DMS79 treated with DMSO at 0.1 percent for 48 hours (cell line): ENCODE data around the gene TXNDC11.

Experiments
- DNase-seq: peaks from one replicate; lab custom pipeline; 2025; lab: John Stamatoyannopoulos, UW

TXNDC11 gene

DNA sequence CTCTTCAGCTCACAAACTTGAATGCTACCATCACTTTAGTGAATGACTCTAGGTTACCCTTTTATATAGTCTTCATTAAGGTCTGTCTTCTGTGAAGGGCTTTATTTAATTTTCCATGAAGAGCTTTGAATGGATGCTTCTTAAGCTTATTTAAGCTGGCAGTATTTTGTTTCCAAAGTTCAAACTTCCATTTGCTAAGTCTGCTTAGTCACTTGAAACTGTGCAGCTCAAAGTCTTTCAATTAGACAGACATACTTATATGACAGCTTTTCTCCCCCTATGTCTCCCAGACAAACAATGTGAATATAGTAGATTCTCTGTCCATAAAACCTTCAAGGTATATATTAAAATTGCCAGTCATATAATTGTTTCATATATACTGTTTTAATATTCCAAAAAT is 23.5 kb downstream of the TXNDC11 start:
- peak; percentile 10 for DNase-seq

DNA sequence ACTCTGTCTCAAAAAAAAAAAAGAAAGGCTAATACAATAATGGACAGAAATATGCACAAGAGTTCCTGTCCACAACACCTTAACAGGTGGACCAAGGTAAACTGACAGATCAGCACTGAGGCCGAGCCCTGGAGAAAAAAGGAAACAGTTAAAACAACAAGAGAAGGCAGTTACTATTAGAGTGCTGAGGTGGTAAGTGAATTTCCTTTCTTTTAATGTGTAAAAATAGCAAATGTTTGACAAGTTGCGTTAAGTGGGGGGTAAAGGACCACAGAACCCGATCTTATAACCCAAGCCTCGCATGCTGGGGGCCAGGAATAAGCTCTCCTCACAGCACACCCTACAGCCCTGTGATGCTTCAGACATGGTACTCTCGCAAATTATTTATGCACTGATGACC is 24.8 kb downstream of the TXNDC11 start:
- no peak for DNase-seq

DNA sequence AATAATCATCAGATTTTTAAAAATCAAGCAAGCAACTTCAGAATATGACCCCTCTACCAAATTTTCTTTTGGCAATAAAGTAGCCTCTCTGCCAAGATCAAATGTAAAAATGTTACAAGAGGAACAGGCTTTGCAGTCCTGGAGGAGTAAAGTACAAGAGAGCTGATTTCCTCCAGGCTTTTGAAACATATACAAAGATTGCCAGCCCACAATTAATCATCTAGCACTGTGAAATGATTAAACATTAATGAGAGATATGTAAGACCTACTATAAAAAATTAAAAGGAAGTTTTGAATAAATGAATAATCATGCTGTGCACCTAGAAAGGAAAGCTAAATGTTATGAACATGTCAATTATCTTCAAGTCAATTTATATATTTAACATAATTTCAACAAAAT is 26.3 kb downstream of the TXNDC11 start:
- no peak for DNase-seq

DNA sequence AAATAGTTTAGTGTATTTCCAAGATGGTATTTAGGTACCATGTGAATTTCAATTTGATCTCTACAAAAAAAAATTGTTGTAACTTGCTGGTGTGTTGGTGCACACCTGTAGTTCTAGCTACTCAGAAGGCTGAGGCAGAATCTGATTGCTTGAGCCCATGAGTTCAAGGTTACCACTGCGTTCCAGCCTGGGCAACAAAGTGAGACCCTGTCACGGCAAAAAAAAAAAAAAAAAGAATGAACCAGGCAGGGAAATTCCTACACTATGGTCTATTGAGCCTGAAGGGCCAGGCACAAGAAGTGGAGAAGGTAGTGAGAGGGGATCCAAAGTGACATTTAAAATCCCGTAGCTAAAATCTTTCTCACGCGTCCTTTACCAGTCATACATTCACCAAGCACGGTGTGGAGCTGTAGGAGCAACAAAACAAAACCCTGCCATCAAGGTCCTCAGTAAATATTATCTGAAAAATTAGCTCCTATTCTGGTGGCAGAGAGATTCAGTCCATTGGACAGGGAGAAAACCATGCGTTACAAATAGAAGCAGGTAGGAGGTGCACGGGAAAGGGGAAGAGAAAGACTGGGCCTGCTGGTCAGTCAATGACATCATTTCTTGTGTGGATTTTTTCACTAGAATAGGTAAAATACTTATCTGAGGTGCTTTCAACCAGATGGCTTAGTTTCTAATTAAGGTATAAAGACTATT is 27.3 kb downstream of the TXNDC11 start:
- no peak for DNase-seq

DNA sequence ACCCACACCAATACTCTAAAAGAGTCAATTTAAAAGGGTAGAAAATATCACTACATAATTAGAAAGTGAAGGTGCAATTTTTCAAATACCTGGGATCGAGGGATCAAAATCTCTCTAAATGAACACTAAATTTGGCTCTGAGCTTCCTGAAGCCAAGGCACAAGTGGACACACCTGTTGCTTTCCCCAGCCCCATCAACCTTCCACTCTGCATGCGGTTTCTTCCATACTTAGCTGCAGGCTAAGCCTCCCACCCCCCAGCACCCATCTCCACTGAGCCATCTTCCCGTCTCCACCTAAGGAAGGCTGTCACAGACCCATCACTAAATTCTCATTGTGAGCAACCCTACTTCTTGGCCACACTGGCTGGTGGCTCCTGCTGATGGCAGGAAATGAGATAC is 30.5 kb downstream of the TXNDC11 start:
- no peak for DNase-seq

DNA sequence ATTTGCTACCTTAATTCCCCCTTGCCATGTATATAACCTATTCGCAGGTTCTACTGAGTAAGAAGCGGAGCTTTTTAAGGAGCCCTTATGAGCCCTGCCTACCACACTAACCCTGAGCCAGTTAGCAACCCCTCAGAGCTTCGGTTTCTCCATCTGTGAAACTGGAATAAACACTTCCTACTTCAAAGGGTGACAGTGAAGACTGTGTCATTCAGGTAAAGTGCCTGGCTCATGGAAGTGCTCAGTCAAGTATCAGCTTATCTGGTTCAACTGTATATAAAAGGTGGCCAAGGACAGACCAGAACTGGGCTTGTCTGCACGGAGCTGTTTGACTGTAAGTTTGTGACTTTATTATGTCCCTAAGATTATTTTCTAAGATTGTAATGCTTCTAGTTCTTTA is 31.0 kb downstream of the TXNDC11 start:
- no peak for DNase-seq

DNA sequence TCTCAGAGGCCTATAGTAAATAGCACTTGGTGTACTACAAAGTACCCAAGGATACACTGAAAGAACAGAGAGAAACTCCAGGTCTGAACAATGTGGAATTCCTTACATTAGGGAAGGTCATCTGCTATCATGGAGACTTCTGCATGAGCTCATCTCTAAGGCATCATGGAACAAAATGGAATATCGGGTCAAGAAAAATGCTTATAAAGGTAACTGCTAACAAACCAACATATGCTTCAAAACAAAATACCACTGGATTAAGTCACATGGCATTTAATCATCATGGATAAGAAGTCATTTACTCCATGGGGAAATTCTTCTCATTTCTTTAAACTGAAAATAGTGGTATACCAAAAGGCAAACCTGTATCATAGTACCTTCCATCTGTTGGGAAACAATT is 34.2 kb downstream of the TXNDC11 start:
- DNase-seq, result no peak

DNA sequence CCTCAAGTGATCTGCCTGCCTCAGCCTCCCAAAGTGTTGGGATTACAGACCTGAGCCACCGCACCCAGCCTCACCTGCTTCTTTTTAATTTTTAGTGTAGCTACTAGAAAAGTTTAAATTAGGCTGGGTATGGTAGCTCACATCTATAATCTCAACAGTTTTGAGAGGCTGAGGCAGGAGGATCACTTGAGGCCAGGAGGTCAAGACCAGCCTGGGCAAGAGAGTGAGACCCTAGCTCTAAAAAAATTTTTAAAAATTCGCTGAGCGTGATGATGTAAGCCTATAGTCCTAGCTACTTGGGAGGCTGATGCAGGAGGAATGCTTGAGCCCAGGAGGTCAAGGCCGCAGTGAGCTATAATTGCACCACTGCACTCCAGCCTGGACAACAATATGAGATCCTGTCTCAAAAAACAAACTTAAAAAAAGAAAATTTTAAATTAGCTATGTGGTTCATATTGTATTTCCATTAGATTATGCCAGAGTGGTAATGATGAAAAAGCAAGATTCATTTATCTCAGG is 34.9 kb downstream of the TXNDC11 start:
- no peak for DNase-seq

DNA sequence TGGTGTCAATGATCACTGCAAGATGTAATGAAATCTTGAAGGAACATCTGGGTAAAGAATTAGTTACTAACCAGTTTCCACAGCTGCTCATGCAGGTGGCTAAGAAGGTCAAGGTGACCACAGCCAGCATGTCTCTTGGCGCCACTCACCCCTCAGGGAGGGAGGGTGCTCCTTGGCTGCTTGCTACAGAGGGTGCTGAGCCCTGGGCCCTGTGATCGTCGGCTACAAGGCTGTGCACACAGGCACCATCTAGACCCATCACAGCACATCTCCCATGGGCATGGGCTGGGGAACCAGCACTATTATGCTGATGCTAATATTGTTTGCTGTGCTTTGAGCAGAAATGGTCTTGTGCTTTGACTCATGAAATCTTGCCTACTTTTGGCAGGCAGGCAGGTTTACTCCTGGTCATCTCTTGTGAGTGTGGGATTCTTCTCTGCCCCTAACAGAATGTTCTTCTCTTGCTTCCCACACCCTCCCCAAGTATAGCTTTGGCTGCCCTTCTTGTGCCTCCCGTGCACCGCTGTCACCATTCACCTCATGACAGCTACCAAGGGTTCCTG is 36.4 kb downstream of the TXNDC11 start:
- DNase-seq, result no peak

DNA sequence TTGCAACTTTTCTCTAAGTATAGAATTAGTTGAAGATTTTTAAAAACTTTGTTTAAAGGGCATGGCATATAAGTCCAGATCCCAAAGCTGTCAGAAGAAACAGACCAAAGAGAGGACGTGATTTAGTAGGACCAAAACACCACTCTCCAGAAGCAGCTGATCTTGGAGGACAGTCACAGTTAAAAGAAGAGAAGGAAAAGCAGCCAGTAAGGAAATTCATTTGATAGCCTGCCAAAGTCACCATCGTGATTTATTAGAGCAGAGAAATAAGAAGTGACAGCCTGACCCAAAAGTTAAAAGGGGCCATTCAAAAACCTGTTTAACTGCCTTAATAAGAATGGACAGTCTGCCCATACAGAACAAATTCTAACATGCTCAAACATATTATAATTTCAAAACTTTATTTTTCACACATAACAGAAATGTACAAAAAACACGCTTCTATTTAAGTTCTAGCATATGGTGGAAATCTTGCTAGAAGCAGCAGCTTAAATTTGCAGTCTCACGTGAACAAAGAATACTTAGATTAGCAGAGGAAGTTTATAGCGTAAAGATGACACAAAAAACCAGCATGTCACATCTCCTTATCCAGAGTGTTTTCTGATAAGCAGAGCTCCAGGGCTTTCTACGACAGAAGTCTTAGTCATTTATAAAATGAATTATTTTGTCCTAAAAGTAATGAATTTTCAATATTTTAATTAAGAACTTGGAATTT is 37.2 kb downstream of the TXNDC11 start:
- DNase-seq, result no peak

DNA sequence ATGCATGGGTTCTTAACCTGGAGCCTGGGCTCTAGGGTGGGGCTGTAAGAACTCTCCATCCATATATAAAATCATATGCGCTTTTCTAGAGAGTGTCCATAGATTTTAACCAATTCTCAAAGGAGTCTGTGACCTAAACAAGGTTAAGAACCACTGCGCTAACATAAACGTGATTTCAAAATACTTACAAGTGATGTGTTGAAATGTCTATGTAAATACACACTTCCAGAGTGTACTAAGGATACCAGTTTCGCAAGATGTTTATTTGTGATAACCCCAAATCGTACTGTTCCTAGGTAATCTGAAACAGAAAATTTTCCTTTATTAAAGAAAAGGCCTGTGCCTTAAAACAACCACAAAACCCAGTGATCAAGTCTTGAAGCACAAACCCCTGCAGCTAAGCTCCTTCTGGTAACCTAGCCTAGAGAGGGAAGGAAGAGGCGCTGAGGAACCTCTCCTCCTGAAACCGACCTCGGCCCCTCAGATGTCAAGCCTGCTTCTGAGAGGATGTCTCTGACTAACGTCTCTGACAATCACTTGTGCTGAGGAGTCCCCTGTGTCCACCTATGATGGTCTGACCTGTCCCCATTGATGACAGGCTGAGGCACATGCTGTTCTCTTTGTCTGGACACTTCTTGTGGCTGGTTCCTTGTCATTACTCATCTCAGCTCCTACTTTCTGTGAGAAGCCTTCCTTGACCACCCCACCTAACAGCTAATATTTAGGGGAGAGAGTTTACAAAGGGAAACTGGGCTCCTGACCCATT is 42.2 kb downstream of the TXNDC11 start:
- no peak for DNase-seq

DNA sequence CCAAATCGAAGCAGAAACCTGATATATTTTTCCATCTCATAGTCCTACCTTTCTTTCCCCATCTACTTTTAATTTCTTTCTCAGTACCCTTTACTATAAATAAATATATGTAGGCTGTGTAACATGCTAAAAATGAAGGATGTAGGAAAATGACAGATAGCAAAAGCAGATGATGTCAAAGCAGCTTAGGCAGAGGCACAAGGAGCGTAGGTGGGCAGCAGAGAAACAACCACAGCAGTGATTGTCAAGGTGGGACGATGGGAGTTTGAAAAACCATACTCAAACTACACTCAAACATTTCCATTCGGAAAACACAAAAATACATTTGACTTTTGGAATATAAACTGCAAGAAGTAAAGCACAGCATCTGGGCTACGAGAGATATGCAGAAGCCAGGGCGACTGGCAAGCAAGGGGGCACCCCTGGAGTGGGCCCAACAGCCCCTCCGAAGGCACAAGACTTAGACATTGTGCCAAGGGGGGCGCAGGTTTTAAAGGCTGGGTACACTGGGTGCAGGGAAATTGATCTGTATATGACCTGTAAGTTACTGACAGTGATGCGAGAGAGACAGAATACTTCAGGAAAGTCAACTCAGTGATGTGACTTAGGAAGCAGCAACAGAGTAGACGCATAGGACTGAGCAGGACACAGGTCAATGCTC is 43.3 kb downstream of the TXNDC11 start:
- DNase-seq, result no peak

DNA sequence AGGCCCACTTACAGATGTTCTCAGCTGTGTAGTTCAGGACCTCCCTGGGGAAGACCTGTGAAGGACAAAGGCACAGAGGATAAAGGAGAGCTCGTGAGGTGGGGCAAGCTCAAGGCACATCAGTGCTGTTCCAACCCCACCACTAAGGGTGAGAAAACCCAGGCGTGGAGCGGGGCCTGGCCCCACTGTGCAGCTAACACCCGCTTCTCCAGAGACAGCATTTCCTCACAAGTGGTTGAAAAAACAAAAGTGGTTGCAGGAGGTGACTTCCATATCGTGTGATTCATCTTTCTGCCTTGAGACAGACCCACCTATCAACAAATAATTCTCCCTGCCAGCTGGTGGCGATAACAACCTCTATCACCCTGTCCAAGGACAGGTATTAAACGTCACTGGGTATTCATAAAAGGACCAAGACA is 44.4 kb downstream of the TXNDC11 start:
- no peak for DNase-seq

DNA sequence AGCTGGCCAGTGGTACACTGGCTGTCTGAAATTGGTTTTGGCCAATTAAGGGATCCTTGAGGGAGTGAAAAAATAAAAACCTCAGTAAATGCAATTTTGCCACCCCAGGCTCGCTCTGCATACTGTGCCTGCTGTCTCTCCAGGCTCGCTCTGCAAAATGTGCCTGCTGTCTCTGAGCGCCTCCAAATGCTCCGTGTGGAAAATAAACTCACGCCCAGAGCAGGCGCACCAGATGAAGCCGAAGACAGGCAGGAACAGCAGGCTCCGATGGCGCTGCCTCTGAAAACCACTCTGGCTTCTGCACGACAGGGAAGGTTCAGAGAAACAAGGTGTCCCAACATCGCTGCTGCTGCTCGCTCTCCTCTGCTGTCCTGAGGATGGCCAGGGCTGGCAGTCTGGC is 45.3 kb downstream of the TXNDC11 start:
- no peak for DNase-seq

DNA sequence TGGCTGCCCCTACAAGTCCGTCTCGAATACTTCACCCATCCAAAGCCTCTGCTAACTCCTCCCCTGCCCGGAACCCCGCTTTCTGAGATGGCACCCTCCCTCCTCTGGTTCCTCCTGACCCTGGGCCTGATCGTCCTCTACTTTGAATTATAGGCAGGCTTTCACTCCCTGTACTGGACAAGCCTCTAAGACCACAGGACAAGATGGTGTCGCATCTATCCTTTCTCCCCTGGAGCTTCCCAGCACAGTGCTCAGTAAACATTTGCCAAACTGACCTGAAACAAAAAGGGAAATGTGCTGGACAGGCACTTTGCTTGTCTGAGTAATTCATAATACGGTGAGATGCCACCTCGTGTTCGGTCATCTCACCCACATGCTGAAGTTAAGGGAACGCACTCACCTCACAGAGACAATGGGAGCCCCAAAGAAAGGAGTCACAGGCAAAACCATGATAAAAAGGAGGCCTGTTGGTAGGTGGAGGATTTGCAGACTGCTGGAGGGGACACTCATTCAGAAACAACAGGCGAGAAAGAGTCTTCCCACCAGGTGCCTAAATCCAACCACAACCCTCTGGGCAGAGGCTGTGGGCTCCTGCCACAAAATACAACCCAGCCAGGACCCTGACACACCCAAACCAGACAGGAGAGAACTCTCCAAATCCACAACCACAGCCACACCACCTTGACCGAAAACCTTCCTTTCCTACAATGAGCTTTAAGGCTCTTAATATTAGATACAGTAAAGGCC is 46.2 kb downstream of the TXNDC11 start:
- DNase-seq, result no peak

DNA sequence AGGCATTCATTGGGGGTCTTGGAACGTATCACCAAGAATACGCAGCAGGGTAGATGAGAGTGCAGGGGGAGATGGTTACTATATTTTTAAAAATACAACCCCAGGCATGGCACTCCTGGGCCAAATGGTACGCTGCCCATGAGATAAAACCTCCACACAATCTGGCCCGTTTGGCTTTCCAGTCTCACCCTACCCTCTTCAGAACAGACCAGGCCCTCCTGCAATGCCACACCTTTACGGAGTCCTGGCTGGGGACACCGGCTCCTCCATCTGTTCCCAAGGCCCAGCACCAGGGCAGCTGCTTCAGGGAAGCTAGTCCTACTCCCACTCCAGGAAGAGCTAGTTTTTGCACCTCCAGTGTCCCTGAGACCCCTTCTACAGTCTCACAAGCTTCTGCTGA is 50.0 kb downstream of the TXNDC11 start:
- DNase-seq, result no peak

DNA sequence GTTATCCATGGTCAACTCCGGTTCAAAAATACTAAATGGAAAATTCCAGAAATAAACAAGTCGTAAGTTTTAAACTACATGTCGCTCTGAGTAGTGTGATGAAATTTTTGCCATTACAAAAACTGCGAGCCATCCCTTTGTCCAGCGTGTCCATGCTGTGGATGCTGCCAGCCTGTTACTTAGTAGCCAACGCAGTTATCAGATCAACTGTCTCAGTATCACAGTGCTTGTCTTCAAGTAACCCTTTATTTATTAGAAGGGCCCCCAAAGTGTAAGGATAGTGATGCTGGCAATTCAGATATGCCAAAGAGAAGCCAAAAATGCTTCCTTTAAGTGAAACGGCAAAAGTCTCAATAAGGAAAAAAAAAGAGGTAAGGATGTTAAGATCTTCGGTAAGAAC is 50.5 kb downstream of the TXNDC11 start:
- no peak for DNase-seq

DNA sequence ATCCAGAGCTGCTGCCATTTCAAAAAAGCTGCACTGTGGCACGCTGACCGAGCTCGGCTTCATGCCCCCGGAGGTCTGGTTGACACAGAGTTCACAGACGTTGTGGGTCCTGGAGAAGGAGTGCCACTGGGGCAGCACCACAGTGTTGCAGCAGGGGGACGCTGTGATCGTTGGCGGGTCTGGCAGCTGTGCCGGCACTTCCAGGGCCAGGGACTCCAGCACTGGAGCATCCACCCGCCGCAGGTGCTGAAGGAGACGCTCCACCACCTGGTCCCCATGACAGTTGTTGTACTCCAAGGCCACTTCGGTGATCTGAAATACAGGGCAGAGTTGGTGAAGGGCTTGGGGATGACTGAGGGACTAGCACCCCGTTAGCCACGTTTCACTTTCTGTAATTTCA is 50.9 kb downstream of the TXNDC11 start:
- no peak for DNase-seq

DNA sequence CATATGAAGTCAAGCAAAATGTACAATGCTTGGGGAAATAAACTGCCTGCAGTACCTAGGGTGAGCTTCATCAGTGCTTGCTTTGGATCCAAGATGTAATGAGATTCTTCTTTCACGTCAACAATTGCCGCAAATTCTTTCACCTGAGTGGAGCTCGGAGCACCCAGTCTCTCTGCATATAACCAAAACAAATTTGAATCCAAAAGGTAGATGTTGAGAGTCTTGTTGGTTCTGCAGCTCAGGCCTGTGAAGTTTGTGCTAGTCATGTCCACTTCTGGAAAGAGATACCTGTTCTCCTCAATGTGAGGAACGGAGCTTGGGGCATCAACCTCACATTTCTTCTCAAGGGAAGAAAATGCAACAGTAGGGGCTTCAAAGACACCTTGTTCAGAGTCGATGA is 51.4 kb downstream of the TXNDC11 start:
- DNase-seq, result no peak

DNA sequence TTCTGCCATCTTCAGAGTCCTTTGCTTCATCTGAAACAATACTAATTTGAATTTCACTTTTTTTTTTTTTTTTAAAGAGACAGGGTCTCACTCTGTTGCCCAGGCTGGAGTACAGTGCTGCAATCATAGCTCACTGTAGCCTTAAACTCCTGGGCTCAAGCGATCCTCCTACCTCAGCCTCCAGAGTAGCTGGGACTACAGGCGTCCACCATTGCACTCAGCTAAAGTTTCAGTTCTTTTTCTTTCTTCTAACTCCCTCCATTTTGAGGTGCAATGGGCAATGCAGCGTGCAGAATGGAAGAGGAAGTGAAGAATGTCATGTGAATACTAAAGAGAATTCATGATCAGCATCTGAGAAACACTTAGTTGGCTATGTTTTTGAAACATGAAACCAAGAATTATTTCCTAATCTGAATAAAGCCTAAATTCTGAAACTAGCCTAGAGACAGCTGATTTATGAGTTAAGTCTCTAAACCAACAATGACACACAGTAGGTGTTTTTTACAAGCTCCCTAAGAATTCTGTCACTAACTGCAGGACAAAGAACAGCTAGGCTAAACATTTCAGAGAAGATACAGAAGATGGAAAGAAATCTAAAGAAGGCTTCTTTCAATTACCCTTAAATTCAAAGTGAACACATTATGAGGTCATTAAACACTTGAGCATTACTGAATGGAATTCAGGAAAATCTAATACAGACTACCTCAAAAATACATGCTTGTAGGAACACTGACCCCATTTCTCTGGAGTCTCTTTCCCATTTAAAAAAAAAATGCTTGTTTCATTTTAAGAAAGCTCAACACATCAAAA is 53.4 kb downstream of the TXNDC11 start:
- DNase-seq, result no peak

DNA sequence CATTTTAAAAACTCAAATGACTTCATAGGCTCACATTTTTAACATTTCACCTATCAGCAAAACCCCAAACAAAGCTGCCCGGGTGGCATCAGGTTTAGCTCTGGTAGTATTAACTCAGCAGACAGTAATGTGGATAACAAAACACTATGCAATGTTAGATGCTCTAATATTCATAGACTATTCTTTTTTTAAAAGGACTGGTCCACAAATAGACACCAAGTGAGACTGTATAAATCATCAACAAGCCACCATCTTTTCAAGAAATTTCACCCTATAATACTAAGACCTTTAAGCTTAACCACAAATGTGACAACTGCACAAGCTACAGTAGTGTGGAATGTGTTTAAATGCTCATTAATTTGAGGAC is 54.2 kb downstream of the TXNDC11 start:
- DNase-seq, result no peak
